Measurements from ENCODE around the gene KIAA0513. TPM values are rescaled to one million over a fixed set of nuclear protein-coding genes. Genes with fewer than 3 reads are reported as not detected.

KIAA0513 gene
- 56.1 TPM for total RNA-seq (ENCODE audit: unreplicated experiment)
- long read RNA-seq, full-length matches to known transcripts = 1 of 3 reads
- long read RNA-seq, partial matches to known transcripts = 2 of 3 reads
- long read RNA-seq, other reads (novel, unspliced or antisense) = 0 of 3 reads

GRCh38 chr16:85027349-85027957, at the start of gene KIAA0513:
TSS of gene KIAA0513 (plus strand) at chr16:85027795. CDS start at chr16:85067072, 39,277 bp downstream.
- Mint-ChIP-seq H3K4me1 (ENCODE audit: low read depth, unreplicated experiment) (peaks cover 11% of the 10 kb centered on the region), H3K27ac (ENCODE audit: unreplicated experiment) (peak within 1 kb of the TSS; percentile 95), H3K36me3 (ENCODE audit: unreplicated experiment) (no peaks in the 10 kb centered on the region), H3K4me3 (ENCODE audit: unreplicated experiment) (peak within 1 kb of the TSS; percentile 90), H3K27me3 (ENCODE audit: unreplicated experiment) (peaks cover 8% of the 10 kb centered on the region), H3K9me3 (ENCODE audit: unreplicated experiment) (peaks cover 19% of the 10 kb centered on the region)
- DNase-seq = peak; percentile 98
- TF ChIP-seq CTCF (IDR thresholded peaks at IDR 0.05; ENCODE audit: partially characterized antibody, unreplicated experiment) = no peak

DNA sequence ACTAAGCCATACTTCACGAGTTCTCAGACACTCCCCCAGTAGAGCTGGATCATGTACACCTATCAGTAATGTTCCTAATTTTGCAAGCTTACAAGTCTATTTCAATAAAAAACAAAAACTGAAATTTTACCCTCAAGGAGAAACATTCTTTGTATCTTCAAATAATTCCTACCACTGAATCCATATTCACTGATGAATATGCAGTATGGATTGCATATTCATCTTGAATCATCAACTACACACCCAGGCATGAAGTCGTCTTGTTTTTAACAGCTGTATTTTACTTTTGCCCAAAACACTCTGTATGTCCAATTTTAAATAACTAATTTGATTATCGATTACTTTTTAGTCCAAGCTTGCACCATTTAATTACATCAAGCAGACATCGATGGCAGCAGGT, 48.1 kb upstream of the KIAA0513 start:
- TF ChIP-seq CTCF (IDR thresholded peaks at IDR 0.05; ENCODE audit: partially characterized antibody, unreplicated experiment) = no peak
- Mint-ChIP-seq H3K9me3 (ENCODE audit: unreplicated experiment) (peaks cover 2% of the 10 kb centered on the region), H3K36me3 (ENCODE audit: unreplicated experiment) (no peaks in the 10 kb centered on the region), H3K27me3 (ENCODE audit: unreplicated experiment) (no peaks in the 10 kb centered on the region), H3K27ac (ENCODE audit: unreplicated experiment) (no peak overlapping the region), H3K4me1 (ENCODE audit: low read depth, unreplicated experiment) (peaks cover 15% of the 10 kb centered on the region), H3K4me3 (ENCODE audit: unreplicated experiment) (no peak overlapping the region)
- DNase-seq = no peak

- TF ChIP-seq CTCF (IDR thresholded peaks at IDR 0.05; ENCODE audit: partially characterized antibody, unreplicated experiment) = no peak
- H3K9me3 Mint-ChIP-seq (ENCODE audit: unreplicated experiment) = peaks cover 5% of the 10 kb centered on the region
- H3K4me1 Mint-ChIP-seq (ENCODE audit: low read depth, unreplicated experiment) = peaks cover 14% of the 10 kb centered on the region
- H3K4me3 Mint-ChIP-seq (ENCODE audit: unreplicated experiment) = no peak overlapping the region
- peaks cover 6% of the 10 kb centered on the region for H3K36me3 Mint-ChIP-seq (ENCODE audit: unreplicated experiment)
- no peak for DNase-seq
- no peak overlapping the region for H3K27ac Mint-ChIP-seq (ENCODE audit: unreplicated experiment)
- H3K27me3 Mint-ChIP-seq (ENCODE audit: unreplicated experiment) = no peaks in the 10 kb centered on the region
Observed at GRCh38 chr16:84982434-84982833, 45.2 kb upstream of the KIAA0513 start.

DNA sequence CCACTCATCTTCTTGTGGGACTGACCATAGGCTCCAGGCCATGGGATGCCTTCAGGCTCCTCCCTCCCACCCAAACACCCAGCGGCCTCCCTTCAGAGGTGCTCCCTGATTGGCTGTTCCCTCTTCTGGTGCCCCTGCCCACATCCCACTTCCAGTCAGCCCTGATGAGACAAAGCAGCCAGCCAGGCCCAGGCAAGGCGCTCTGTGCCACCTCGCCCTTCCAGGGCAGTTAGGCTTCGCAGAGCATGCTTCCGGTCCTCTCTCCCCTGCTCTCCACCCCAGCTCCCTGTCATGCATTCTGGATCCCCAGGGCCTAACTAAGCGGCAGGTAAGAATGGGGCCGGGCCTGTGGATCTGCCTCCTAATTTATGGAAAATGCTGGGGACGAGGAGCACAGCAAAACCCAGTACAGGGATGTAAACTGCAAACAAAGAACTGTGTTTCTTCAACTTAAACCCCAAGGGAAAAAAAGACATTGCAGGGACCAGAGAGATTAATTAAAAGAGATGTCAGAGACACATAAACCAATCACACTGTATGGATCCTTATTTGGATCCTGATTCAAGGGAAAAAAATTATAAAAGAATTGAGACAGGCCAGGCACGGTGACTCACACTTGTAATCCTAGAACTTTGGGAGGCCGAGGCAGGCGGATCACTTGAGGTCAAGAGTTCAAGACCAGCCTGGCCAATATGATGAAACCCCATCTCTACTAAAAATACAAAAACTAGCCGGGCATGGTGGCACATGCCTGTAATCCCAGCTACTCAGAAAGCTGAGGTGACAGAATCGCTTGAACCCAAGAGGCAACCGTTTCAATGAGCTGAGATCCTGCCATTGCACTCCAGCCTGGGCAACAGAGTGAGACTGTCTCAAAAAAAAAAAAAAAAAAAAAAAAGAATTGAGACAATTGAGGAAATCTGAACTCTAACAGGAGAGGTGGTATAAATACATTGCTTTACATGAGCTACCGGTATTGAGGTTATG, 42.2 kb upstream of the KIAA0513 start:
- peaks cover 14% of the 10 kb centered on the region for H3K4me1 Mint-ChIP-seq (ENCODE audit: low read depth, unreplicated experiment)
- H3K36me3 Mint-ChIP-seq (ENCODE audit: unreplicated experiment) = peaks cover 9% of the 10 kb centered on the region
- H3K9me3 Mint-ChIP-seq (ENCODE audit: unreplicated experiment) = peaks cover 3% of the 10 kb centered on the region
- H3K27me3 Mint-ChIP-seq (ENCODE audit: unreplicated experiment) = no peaks in the 10 kb centered on the region
- no peak overlapping the region for H3K27ac Mint-ChIP-seq (ENCODE audit: unreplicated experiment)
- TF ChIP-seq CTCF (IDR thresholded peaks at IDR 0.05; ENCODE audit: partially characterized antibody, unreplicated experiment) = no peak
- no peak overlapping the region for H3K4me3 Mint-ChIP-seq (ENCODE audit: unreplicated experiment)
- no peak for DNase-seq
